H1 (cell line): ENCODE data around the gene TNS1. TPM values are rescaled to one million over a fixed set of nuclear protein-coding genes. Genes with fewer than 3 reads are reported as not detected.

Experiments used
- GTF2F1 ChIP-seq: IDR thresholded peaks from 2 replicates; pipeline ENCODE4 v1.6.1; 2012; ENCODE audit warnings: low read depth, low read length, improper control_type of control experiment, borderline replicate concordance
- POLR2AphosphoS5 ChIP-seq: IDR thresholded peaks from 2 replicates; pipeline ENCODE4 v1.6.1; 2011; ENCODE audit warnings: low read depth, low read length
- RFX5 ChIP-seq: IDR thresholded peaks from 2 replicates; pipeline ENCODE4 v1.6.1; 2011; ENCODE audit warnings: low read depth, low read length, improper control_type of control experiment, borderline replicate concordance
- TAF7 ChIP-seq: optimal IDR thresholded peaks from 2 replicates; pipeline ENCODE3; 2011; ENCODE audit warnings: low read depth, mild to moderate bottlenecking, inconsistent platforms, low read length, moderate library complexity, borderline replicate concordance
- polyA plus RNA-seq, 7 experiments: library from polyadenylated mRNA; depleted of rRNA in 3 of 7; stranded (reverse) in 5 of 7; unstranded in 2 of 7; fragments of >200 nt in 5 of 7; fragments of 200-250 nt in 2 of 7; gene quantifications; 1 replicate in 5 of 7; 2 replicates in 1 of 7; 4 replicates in 1 of 7; pipeline versions ENCODE4 v1.2.1 to v1.2.3, GENCODE V29; 2011 to 2013; ENCODE audit warnings: missing spikeins in 2 of 7, mixed read lengths in 2 of 7
- total RNA-seq: library from RNA; stranded (reverse); fragmentation: NEBNext Ultra II Directional; extraction: Animal tissue kit (Norgen Biotek cat#: 25700); gene quantifications from 2 replicates; pipeline ENCODE4 v1.2.1, GENCODE V29; 2021

Gene TNS1
- total and polyA plus RNA-seq, 2 of the 8 experiments (the other 6 are each of a cell fraction or from before 2014, with no cell fraction given), result 1.5 to 5.1 TPM

DNA sequence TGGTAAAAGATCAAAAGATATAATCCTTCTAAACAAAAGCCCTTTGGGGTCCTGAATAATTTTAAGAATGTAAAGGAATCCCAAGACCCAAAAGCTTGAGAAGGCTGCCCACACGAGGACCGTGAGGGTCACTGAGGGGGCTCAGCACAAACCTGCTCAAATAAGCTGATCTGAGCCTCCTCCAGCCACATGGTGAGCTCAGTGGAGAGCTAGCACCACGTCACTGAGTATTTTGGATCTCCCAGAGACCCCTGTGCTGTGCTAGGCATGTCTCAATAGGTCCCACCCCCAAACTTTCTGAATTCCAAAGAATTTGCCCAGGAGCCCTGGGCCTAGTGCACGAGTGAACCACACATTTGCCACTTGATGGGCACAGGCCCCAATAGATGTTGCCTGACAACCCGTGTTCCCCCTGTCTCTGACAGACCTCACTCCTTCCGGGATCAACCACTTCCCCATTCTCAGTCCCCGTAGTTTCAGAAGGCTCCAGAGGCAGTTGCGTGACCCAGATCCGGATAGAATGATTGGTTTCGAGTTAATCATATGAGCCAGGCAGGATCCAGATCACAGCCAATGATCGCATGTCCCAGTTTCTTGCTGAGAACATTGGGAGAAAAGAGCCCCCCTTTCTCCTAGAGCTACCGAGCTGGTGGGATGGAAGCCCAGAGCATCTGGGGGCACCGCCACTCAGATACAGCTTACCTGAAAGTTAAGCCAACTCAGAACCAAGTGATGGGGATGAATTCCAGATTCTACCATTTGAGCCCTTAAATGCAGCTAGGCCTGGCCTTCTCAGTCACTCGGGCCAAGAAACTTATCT lies 203.8 kb downstream of the TNS1 start (continued):
- TF ChIP-seq GTF2F1, result no peak
- TF ChIP-seq RFX5, result no peak
- no peak for TF ChIP-seq POLR2AphosphoS5
- TF ChIP-seq TAF7, result no peak
